ENCODE measurements around the gene SLC9C2.
A peak's percentile ranks its signal among the peaks of the same experiment; 100 is the strongest.
"Not testable (repeated sequence)": the region's sequence is repeated elsewhere in the genome, so short reads cannot be mapped to it uniquely, and the experiment has no call there.

The SLC9C2 gene

GRCh38 chr1:173581383-173582079, 21.3 kb downstream of the SLC9C2 start:
- DNase-seq (ENCODE audit: low read depth), result no peak

GRCh38 chr1:173580658-173581057, 22.2 kb downstream of the SLC9C2 start:
- DNase-seq (ENCODE audit: low read depth), result no peak

- DNase-seq (ENCODE audit: low read depth), result no peak
Measured at GRCh38 chr1:173580071-173580470, 22.8 kb downstream of the SLC9C2 start.

GRCh38 chr1:173573596-173573995, 29.3 kb downstream of the SLC9C2 start:
- no peak for DNase-seq (ENCODE audit: low read depth)

GRCh38 chr1:173572201-173572873, 30.5 kb downstream of the SLC9C2 start:
- no peak for DNase-seq (ENCODE audit: low read depth)

GRCh38 chr1:173570370-173571007, 32.4 kb downstream of the SLC9C2 start:
- DNase-seq (ENCODE audit: low read depth), result no peak

GRCh38 chr1:173568483-173568882, 34.4 kb downstream of the SLC9C2 start:
- DNase-seq (ENCODE audit: low read depth), result no peak

GRCh38 chr1:173563846-173564245, 39.0 kb downstream of the SLC9C2 start:
- DNase-seq (ENCODE audit: low read depth), result not testable (repeated sequence)

- DNase-seq (ENCODE audit: low read depth), result no peak
Measured at GRCh38 chr1:173562813-173563212, 40.1 kb downstream of the SLC9C2 start.

GRCh38 chr1:173561263-173561662, 41.6 kb downstream of the SLC9C2 start:
- no peak for DNase-seq (ENCODE audit: low read depth)

- DNase-seq (ENCODE audit: low read depth), result no peak
Measured at GRCh38 chr1:173560285-173560880, 42.5 kb downstream of the SLC9C2 start.

- DNase-seq (ENCODE audit: low read depth), result no peak
Measured at GRCh38 chr1:173555651-173556305, 47.1 kb downstream of the SLC9C2 start.

- no peak for DNase-seq (ENCODE audit: low read depth)
Measured at GRCh38 chr1:173554541-173555250, 48.2 kb downstream of the SLC9C2 start.

GRCh38 chr1:173554089-173554488, 48.8 kb downstream of the SLC9C2 start:
- no peak for DNase-seq (ENCODE audit: low read depth)

- no peak for DNase-seq (ENCODE audit: low read depth)
Measured at GRCh38 chr1:173553312-173553711, 49.6 kb downstream of the SLC9C2 start.

- no peak for DNase-seq (ENCODE audit: low read depth)
Measured at GRCh38 chr1:173551699-173552098, 51.2 kb downstream of the SLC9C2 start.

- no peak for DNase-seq (ENCODE audit: low read depth)
Measured at GRCh38 chr1:173549813-173550212, 53.1 kb downstream of the SLC9C2 start.

- DNase-seq (ENCODE audit: low read depth), result no peak
Measured at GRCh38 chr1:173545688-173546087, 57.2 kb downstream of the SLC9C2 start.

- DNase-seq (ENCODE audit: low read depth), result no peak
Measured at GRCh38 chr1:173536223-173536622, 66.6 kb downstream of the SLC9C2 start.

GRCh38 chr1:173532237-173532636, 70.6 kb downstream of the SLC9C2 start:
- DNase-seq (ENCODE audit: low read depth), result peak; percentile 4

- DNase-seq (ENCODE audit: low read depth), result no peak
Measured at GRCh38 chr1:173530795-173531693, 71.8 kb downstream of the SLC9C2 start.

All from EH (cell line).